GM12878 (cell line): Measurements from ENCODE around the gene LRRC3C. TPM values are rescaled to one million over a fixed set of nuclear protein-coding genes. Genes with fewer than 3 reads are reported as not detected.

ENCODE experiments used
- ATAC-seq: fragments of 200-7000 bp; cut with Tn5 transposase; 3 replicates; pipeline ENCODE4 v1.9.1; 2020; ENCODE audit warnings: mild to moderate bottlenecking, moderate library complexity
- BruUV-seq: library from RNA; stranded (reverse); fragments of 400-500 nt; replicated peaks from 2 replicates; lab custom pipeline; 2021; lab: Mats Ljungman, UMichigan
- CTCF ChIA-PET: fragments of 300-600 bp; sonication (Branson Sonifier 250); formaldehyde crosslinking; extraction: SDS; loops from one replicate; lab custom pipeline; 2021; ENCODE audit warnings: inconsistent platforms; lab: Yijun Ruan, JAX
- POLR2A ChIA-PET: fragments of 350-600 bp; formaldehyde crosslinking; extraction: SDS; loops from one replicate; lab custom pipeline; 2021; ENCODE audit warnings: inconsistent platforms; lab: Charles Lee
- RAD21 ChIA-PET: fragments of 300-600 bp; sonication (Branson Sonifier 250); formaldehyde crosslinking; loops from one replicate; lab custom pipeline; 2023; ENCODE audit warnings: antibody characterized with exemption; ENCODE audit not compliant: unreplicated experiment; lab: Charles Lee
- SMC1A ChIA-PET: fragments of 300-600 bp; sonication (Branson Sonifier 250); formaldehyde crosslinking; loops from one replicate; lab custom pipeline; 2023; ENCODE audit not compliant: unreplicated experiment, uncharacterized antibody; lab: Charles Lee
- DNase-seq: peaks from one replicate; pipeline ENCODE4 v3.0.0-alpha.2; 2011; ENCODE audit warnings: low read depth, low spot score
- FAIRE-seq: peaks from 3 replicates; lab custom pipeline; 2011; peaks lifted over from hg19 to GRCh38; lab: Jason Lieb, UNC
- H2AFZ ChIP-seq: 2 replicates; pipeline ENCODE4 v1.6.0; 2011; ENCODE audit warnings: low read depth, low read length, control low read depth; ENCODE audit not compliant: control insufficient read depth
- H3K27ac ChIP-seq: 2 replicates; pipeline ENCODE4 v1.5.1; 2011; ENCODE audit warnings: control low read depth; ENCODE audit not compliant: control insufficient read depth, insufficient read depth
- H3K27me3 ChIP-seq, 2 experiments: replicated peaks in 1 of 2; 2 replicates each; pipeline versions ENCODE4 v1.6.0 to v1.6.1; 2011; ENCODE audit warnings: low read length in 1 of 2; ENCODE audit not compliant: control insufficient read depth in 2 of 2, insufficient read depth in 2 of 2
- H3K36me3 ChIP-seq, 2 experiments: 2 replicates each; pipeline ENCODE4 v1.5.1; 2011; ENCODE audit warnings: low read length in 1 of 2; ENCODE audit not compliant: control insufficient read depth in 2 of 2, insufficient read depth in 2 of 2
- H3K4me1 ChIP-seq: 2 replicates; pipeline ENCODE4 v1.6.1; 2011; ENCODE audit warnings: mild to moderate bottlenecking, low read length, moderate library complexity, mixed read lengths; ENCODE audit not compliant: control insufficient read depth, insufficient read depth
- H3K4me2 ChIP-seq: 2 replicates; pipeline ENCODE4 v1.6.0; 2011; ENCODE audit warnings: control low read depth; ENCODE audit not compliant: control insufficient read depth, insufficient read depth
- H3K4me3 ChIP-seq: fragments of 200-600 bp; sonication (generic); 2 replicates; pipeline ENCODE4 v1.5.1; 2016
- H3K79me2 ChIP-seq: 2 replicates; pipeline ENCODE4 v1.6.0; 2011; ENCODE audit warnings: low read length; ENCODE audit not compliant: control insufficient read depth, insufficient read depth
- H3K9ac ChIP-seq: 2 replicates; pipeline ENCODE4 v1.8.0; 2011; ENCODE audit warnings: low read length, control low read depth, mixed read lengths; ENCODE audit not compliant: control insufficient read depth, insufficient read depth
- H3K9me3 ChIP-seq: replicated peaks from 3 replicates; pipeline ENCODE4 v1.5.1; 2011; ENCODE audit warnings: mild to moderate bottlenecking, low read length; ENCODE audit not compliant: control insufficient read depth, insufficient read depth
- H4K20me1 ChIP-seq: 2 replicates; pipeline ENCODE4 v1.6.0; 2011; ENCODE audit not compliant: control insufficient read depth, insufficient read depth
- HDGF ChIP-seq: fragments of 450-650 bp; IDR thresholded peaks from 2 replicates; pipeline ENCODE4 v1.6.1; 2016; ENCODE audit warnings: antibody characterized with exemption
- KAT2A ChIP-seq: conservative IDR thresholded peaks from 2 replicates; pipeline ENCODE4 v1.6.1; 2011; ENCODE audit warnings: low read depth, low read length; ENCODE audit not compliant: control insufficient read depth
- MYC ChIP-seq: IDR thresholded peaks from 2 replicates; pipeline ENCODE4 v1.6.1; 2011; ENCODE audit warnings: mild to moderate bottlenecking, low read length, moderate library complexity, inconsistent platforms; ENCODE audit not compliant: insufficient read depth, insufficient replicate concordance, insufficient read length, severe bottlenecking
- NFXL1 ChIP-seq: fragments of 450-650 bp; IDR thresholded peaks from 2 replicates; pipeline ENCODE4 v1.6.1; 2017; ENCODE audit warnings: antibody characterized with exemption, mild to moderate bottlenecking, borderline replicate concordance
- PAX5 ChIP-seq: IDR thresholded peaks from 2 replicates; pipeline ENCODE4 v1.6.1; 2011; ENCODE audit warnings: low read depth, low read length, borderline replicate concordance
- POLR2A ChIP-seq: IDR thresholded peaks from 2 replicates; pipeline ENCODE4 v1.6.1; 2011; ENCODE audit warnings: low read depth, mild to moderate bottlenecking, low read length
- RB1 ChIP-seq: fragments of 450-650 bp; formaldehyde crosslinking; IDR thresholded peaks from 2 replicates; pipeline ENCODE4 v1.6.1; 2017; ENCODE audit warnings: mild to moderate bottlenecking, borderline replicate concordance
- RCOR1 ChIP-seq: conservative IDR thresholded peaks from 2 replicates; pipeline ENCODE4 v1.6.1; 2012; ENCODE audit warnings: low read depth, low read length, improper control_type of control experiment
- SKIL ChIP-seq: fragments of 450-650 bp; IDR thresholded peaks from 2 replicates; pipeline ENCODE4 v1.6.1; 2017; ENCODE audit warnings: mild to moderate bottlenecking, low read depth, inconsistent platforms; ENCODE audit not compliant: poor library complexity, severe bottlenecking
- WGBS: methylation state at CpG from one replicate; pipeline ENCODE4 v1.1.6; 2016; ENCODE audit warnings: low lambda C conversion rate; ENCODE audit not compliant: insufficient replicate concordance, insufficient coverage; ENCODE audit errors: missing lambda C conversion rate; 5-methylcytosine and 5-hydroxymethylcytosine counted together
- in situ Hi-C: fragments of 300-500 bp; cut with MboI; formaldehyde crosslinking; loops from 9 replicates; pipeline ENCODE4 v1.14.3; 2018; ENCODE audit warnings: mixed read lengths
- intact Hi-C: fragments of 100-400 bp; cut with micrococcal nuclease; formaldehyde crosslinking; loops from one replicate; pipeline ENCODE4 v1.14.2; 2022; ENCODE audit not compliant: unreplicated experiment
- polyA plus RNA-seq, 11 experiments: library from polyadenylated mRNA; depleted of rRNA in 4 of 11; unstranded in 6 of 11; stranded (reverse) in 5 of 11; fragments of >200 nt; fragmentation: Nextera tagmentation in 4 of 11; fragmentation: Illumina TruSeq in 1 of 11; extraction: Ambion mirVana in 4 of 11; extraction: Trizol in 1 of 11; gene quantifications; 1 replicate in 1 of 11; 2 replicates in 10 of 11; pipeline versions ENCODE4 v1.2.1 to v1.2.3, GENCODE V29; 2011 to 2016; ENCODE audit warnings: inconsistent platforms in 2 of 11, missing spikeins in 2 of 11, low read depth in 1 of 11
- total RNA-seq, 4 experiments: library from RNA; depleted of rRNA in 3 of 4; stranded (reverse); fragments of >200 nt in 3 of 4; fragmentation: Illumina TruSeq in 1 of 4; extraction: Trizol in 1 of 4; gene quantifications; 2 replicates each; pipeline versions ENCODE4 v1.2.1 to v1.2.3, GENCODE V29; 2013 to 2021
- TF ChIP-seq, protein P1 (sequence below): fragments of 450-650 bp; formaldehyde crosslinking; IDR thresholded peaks from 2 replicates; pipeline ENCODE4 v1.4.0; 2022; ENCODE audit warnings: mild to moderate bottlenecking, moderate library complexity
- TF ChIP-seq, protein P2 (sequence below): IDR thresholded peaks from 2 replicates; pipeline ENCODE4 v1.6.1; 2011; ENCODE audit warnings: borderline replicate concordance, low read depth, mild to moderate bottlenecking, moderate library complexity, low read length; ENCODE audit not compliant: insufficient read depth, poor library complexity, severe bottlenecking
- TF ChIP-seq, protein P3 (sequence below): IDR thresholded peaks from 2 replicates; pipeline ENCODE4 v1.6.1; 2012; ENCODE audit warnings: low read depth, low read length, improper control_type of control experiment

LRRC3C gene
- total and polyA plus RNA-seq, 10 of the 15 experiments (the other 5 are each of a cell fraction or from before 2014, with no cell fraction given) = not detected

DNA sequence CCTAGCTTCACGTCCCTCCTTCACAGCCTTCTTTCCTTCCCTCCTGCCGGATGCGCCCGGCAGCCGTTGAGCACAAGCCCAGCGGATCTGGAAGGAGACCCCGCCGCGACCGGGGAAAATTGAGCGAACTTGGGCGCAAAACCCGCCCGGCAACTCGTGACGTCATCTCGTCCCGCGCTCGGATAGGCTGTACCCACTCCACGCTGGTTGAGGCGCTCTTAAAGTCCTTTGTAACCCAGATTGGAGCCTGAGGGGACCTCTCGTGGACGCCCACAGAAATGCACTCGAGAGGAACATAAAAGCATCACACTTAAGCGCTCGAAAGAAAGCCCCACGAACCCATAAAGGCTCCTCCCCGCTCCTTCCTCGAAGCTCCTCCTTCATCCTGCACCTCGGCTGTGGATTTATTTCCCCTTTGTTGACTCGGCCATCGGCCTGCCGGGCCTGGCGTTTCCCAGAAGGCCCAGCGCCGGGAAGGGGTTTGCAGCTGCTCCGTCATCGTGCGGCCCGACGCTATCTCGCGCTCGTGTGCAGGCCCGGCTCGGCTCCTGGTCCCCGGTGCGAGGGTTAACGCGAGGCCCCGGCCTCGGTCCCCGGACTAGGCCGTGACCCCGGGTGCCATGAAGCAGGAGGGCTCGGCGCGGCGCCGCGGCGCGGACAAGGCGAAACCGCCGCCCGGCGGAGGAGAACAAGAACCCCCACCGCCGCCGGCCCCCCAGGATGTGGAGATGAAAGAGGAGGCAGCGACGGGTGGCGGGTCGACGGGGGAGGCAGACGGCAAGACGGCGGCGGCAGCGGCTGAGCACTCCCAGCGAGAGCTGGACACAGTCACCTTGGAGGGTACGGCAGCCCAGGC is 53.0 kb downstream of the LRRC3C start, which contains the start of gene PSMD3:
Gene PSMD3, plus strand, starts transcription at position 457 of the 856 bp plus-strand sequence. Its CDS starts 164 bp downstream, at position 621.
- in situ Hi-C loops = loop anchor here (5.0 kb wide), 1 partner anchor 358 kb away; no protein-coding TSS in a partner anchor
- Histone ChIP-seq H3K9me3 (no peaks in the 10 kb centered on the region), H3K4me3 (peak within 1 kb of the TSS; percentile 90), H3K79me2 (peaks cover 34% of the 10 kb centered on the region), H3K27me3 (no peaks in the 10 kb centered on the region; a peak in 1 of 4 replicates), H3K9ac (peak within 1 kb of the TSS; percentile 96), H2AFZ (peak within 1 kb of the TSS; percentile 96), H3K4me1 (peaks cover 6% of the 10 kb centered on the region), H4K20me1 (no peaks in the 10 kb centered on the region), H3K4me2 (peak within 1 kb of the TSS; percentile 94), H3K27ac (peak within 1 kb of the TSS; percentile 90), H3K36me3 (peaks cover 10 to 14% of the 10 kb centered on the region in 2 experiments; a peak in 3 of 4 replicates)
- no TSS peak for BruUV-seq
- WGBS = under 1% methylated on average over 78 of the region's 84 CpGs
- ChIA-PET POLR2A (interaction anchor here (0.6 to 2.1 kb wide), 15 partner anchors 12 to 198 kb away, joined by 3 to 20 read pairs (median 4); partner anchors contain the start of genes GSDMB and ORMDL3), CTCF (interaction anchor here (0.6 to 9.0 kb wide), 37 partner anchors 12 to 437 kb away, joined by 3 to 120 read pairs (median 4); partner anchors contain the start of genes CSF3, GSDMA, MIEN1 and NR1D1), SMC1A (interaction anchor here (0.9 to 6.0 kb wide), 15 partner anchors 16 to 361 kb away, joined by 3 to 38 read pairs (median 5); no protein-coding TSS in a partner anchor), RAD21 (interaction anchor here (0.6 to 5.0 kb wide), 34 partner anchors 22 to 359 kb away, joined by 3 to 44 read pairs (median 4); partner anchors contain the start of genes IKZF3, LRRC3C, MED24 and NR1D1)
- intact Hi-C loops = loop anchor here (1.0 to 5.0 kb wide), 6 partner anchors 21 to 358 kb away; partner anchors contain the start of genes LRRC3C and ORMDL3
- DNase-seq = peak; percentile 100
- peak; percentile 94 for ATAC-seq
- peak; percentile 96 for FAIRE-seq
- TF ChIP-seq, protein P1, sequence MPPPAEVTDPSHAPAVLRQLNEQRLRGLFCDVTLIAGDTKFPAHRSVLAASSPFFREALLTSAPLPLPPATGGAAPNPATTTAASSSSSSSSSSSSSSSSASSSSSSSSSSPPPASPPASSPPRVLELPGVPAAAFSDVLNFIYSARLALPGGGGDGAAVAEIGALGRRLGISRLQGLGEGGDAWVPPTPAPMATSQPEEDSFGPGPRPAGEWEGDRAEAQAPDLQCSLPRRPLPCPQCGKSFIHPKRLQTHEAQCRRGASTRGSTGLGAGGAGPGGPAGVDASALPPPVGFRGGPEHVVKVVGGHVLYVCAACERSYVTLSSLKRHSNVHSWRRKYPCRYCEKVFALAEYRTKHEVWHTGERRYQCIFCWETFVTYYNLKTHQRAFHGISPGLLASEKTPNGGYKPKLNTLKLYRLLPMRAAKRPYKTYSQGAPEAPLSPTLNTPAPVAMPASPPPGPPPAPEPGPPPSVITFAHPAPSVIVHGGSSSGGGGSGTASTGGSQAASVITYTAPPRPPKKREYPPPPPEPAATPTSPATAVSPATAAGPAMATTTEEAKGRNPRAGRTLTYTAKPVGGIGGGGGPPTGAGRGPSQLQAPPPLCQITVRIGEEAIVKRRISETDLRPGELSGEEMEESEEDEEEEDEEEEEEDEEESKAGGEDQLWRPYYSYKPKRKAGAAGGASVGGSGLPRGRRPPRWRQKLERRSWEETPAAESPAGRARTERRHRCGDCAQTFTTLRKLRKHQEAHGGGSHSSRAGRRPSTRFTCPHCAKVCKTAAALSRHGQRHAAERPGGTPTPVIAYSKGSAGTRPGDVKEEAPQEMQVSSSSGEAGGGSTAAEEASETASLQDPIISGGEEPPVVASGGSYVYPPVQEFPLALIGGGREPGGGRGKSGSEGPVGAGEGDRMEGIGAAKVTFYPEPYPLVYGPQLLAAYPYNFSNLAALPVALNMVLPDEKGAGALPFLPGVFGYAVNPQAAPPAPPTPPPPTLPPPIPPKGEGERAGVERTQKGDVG = no peak
- TF ChIP-seq NFXL1 (no peak), KAT2A (no peak), RB1 (peak; percentile 81), RCOR1 (0 out of 2 replicates have a peak, but pooled peaks have one; percentile 27), HDGF (peak; percentile 35; the same call in 1 of the 2 replicates), POLR2A (peak; percentile 93), PAX5 (no peak; the same call in 1 of the 2 replicates), MYC (no peak), SKIL (peak; percentile 82)
- TF ChIP-seq, protein P2, sequence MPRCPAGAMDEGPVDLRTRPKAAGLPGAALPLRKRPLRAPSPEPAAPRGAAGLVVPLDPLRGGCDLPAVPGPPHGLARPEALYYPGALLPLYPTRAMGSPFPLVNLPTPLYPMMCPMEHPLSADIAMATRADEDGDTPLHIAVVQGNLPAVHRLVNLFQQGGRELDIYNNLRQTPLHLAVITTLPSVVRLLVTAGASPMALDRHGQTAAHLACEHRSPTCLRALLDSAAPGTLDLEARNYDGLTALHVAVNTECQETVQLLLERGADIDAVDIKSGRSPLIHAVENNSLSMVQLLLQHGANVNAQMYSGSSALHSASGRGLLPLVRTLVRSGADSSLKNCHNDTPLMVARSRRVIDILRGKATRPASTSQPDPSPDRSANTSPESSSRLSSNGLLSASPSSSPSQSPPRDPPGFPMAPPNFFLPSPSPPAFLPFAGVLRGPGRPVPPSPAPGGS = no peak
- TF ChIP-seq, protein P3, sequence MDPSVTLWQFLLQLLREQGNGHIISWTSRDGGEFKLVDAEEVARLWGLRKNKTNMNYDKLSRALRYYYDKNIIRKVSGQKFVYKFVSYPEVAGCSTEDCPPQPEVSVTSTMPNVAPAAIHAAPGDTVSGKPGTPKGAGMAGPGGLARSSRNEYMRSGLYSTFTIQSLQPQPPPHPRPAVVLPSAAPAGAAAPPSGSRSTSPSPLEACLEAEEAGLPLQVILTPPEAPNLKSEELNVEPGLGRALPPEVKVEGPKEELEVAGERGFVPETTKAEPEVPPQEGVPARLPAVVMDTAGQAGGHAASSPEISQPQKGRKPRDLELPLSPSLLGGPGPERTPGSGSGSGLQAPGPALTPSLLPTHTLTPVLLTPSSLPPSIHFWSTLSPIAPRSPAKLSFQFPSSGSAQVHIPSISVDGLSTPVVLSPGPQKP = no peak; the same call in 1 of the 2 replicates
